GM21447 (cell line): ENCODE results near the gene HDAC4.

Experiments
- ATAC-seq: cut with Tn5 transposase; IDR thresholded peaks from one replicate; pipeline ENCODE4 v1.9.1; 2021; ENCODE audit not compliant: unreplicated experiment

The HDAC4 gene

GRCh38 chr2:239398521-239398921 is 2.3 kb downstream of the HDAC4 start:
- no peak for ATAC-seq

GRCh38 chr2:239397931-239398471 is 2.8 kb downstream of the HDAC4 start:
- no peak for ATAC-seq

GRCh38 chr2:239396881-239397681 is 3.7 kb downstream of the HDAC4 start:
- ATAC-seq: no peak

GRCh38 chr2:239395524-239395923 is 5.3 kb downstream of the HDAC4 start:
- no peak for ATAC-seq

- ATAC-seq: no peak
Observed at GRCh38 chr2:239394978-239395377, 5.8 kb downstream of the HDAC4 start.

GRCh38 chr2:239394346-239394945 is 6.4 kb downstream of the HDAC4 start:
- no peak for ATAC-seq

GRCh38 chr2:239393941-239394340 is 6.9 kb downstream of the HDAC4 start:
- ATAC-seq: no peak

- no peak for ATAC-seq
Observed at GRCh38 chr2:239393388-239393940, 7.4 kb downstream of the HDAC4 start.

- no peak for ATAC-seq
Observed at GRCh38 chr2:239392688-239393387, 8.0 kb downstream of the HDAC4 start.

- ATAC-seq: no peak
Observed at GRCh38 chr2:239392072-239392357, 8.8 kb downstream of the HDAC4 start.

GRCh38 chr2:239391286-239392071 is 9.3 kb downstream of the HDAC4 start:
- no peak for ATAC-seq

- ATAC-seq: no peak
Observed at GRCh38 chr2:239390546-239391285, 10.1 kb downstream of the HDAC4 start.

GRCh38 chr2:239389414-239390329 is 11.1 kb downstream of the HDAC4 start:
- no peak for ATAC-seq

GRCh38 chr2:239388236-239389151 is 12.3 kb downstream of the HDAC4 start:
- no peak for ATAC-seq

- ATAC-seq: no peak
Observed at GRCh38 chr2:239387811-239388210, 13.0 kb downstream of the HDAC4 start.

GRCh38 chr2:239386872-239387445 is 13.9 kb downstream of the HDAC4 start:
- no peak for ATAC-seq

GRCh38 chr2:239386001-239386670 is 14.7 kb downstream of the HDAC4 start:
- no peak for ATAC-seq
